K562 treated with DMSO at 1 percent for 4 hours (cell line): Measurements from ENCODE around the gene PDE9A. TPM values are rescaled to one million over a fixed set of nuclear protein-coding genes. Genes with fewer than 3 reads are reported as not detected.

Source experiments
- total RNA-seq: library from RNA; unstranded; fragments of 300-600 nt; gene quantifications from 2 replicates; pipeline ENCODE4 v1.2.3, GENCODE V29; 2022; ENCODE audit not compliant: insufficient read depth

The PDE9A gene
- total RNA-seq = not detected in 2 replicates

DNA sequence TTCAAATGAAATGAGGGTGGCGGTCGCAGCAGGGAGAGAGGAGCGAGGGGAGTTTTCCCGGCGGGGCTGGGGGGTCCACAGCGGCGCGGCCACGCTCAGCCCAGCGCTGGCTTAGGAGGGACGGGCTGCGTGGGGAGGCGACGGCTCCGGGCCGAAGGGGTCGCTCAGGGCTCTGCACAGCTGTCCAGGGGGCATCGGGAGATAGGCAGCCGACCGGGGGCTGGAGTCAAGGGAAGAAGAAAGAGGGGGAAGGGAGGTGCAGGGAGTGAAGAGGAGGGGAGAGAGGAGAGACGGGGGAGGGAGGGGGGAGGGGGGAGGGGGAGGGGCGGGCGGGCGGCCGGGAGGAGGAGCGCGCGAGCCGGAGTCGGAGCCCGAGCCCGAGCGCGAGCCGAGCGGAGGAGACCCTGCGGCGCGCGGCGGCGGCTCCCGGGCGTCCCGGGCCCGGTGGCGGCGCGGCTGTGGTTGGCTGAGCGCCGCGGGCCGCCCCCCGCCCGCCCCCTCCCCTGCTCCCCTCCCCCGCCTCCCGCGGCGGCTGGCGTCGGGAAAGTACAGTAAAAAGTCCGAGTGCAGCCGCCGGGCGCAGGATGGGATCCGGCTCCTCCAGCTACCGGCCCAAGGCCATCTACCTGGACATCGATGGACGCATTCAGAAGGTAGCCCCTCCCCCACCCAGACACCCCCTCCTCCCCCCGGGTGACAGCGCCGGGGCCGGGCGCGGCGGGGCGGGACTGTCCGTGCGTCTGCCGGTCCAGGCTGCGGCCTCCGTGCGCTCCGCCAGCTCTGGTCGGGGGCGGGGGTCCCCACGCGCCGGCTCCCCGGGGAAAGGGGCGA is at the start of gene PDE9A:
Gene PDE9A (plus strand): TSS at position 391 of the 831 bp plus-strand sequence. CDS start 194 bp downstream, at position 585.

Other genes starting within 250 kb of the PDE9A start
- gene UBASH3A, start 249.7 kb upstream of the PDE9A start, total RNA-seq = 0.38 TPM in 1 of 2 replicates, not detected in the other
- gene RSPH1, start 157.4 kb upstream of the PDE9A start, total RNA-seq = not detected in 2 replicates
- gene SLC37A1, start 139.8 kb upstream of the PDE9A start, total RNA-seq = 0.24 and 0.78 TPM in 2 replicates
- gene WDR4, start 225.9 kb downstream of the PDE9A start, total RNA-seq = 13.2 and 15.1 TPM in 2 replicates
- 35.1 and 38.7 TPM in 2 replicates for gene NDUFV3, start 239.7 kb downstream of the PDE9A start, total RNA-seq